ENCODE results near the gene GPR3.

DNA sequence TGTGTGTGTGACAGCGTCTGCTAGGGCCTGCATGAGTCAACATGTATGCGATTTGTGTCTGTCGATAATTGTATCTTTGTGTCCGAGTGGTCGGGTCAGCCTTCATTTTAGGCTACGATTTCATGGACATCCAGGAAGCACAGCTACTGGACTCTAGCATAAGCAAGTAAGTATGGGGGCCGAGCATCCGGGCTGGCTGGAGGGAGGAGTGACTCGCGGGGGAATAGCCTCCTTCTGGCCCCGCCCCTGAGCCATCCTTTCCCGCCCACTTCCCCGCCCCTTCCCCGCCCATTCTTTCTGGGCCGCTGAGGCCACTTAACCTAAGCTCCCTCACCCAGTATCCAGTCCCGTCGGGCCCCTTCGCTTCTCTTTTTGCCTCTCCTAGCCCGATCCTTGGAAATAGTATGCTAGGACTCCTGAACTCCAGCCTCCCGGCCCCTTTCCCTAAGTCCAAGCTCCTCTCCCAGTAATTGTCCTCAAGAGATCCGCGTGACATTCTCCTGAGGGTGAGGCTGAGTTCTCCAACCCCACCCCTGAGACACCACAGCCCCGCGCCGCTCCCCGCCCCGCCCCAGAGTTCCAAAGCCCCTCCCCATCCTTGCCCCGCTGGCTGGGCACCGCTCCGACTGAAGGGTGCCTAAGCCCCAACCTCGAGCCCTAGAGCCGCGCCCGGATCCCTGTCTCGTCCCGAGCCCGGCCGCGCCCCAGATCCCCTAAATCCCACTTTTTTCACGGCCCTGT lies 26.9 kb upstream of the GPR3 start:
- peak; percentile 33; the same call in 1 of the 2 replicates for TF ChIP-seq POLR2A (IDR thresholded peaks at IDR 0.05; ENCODE audit: low read depth, low read length)
- TF ChIP-seq POLR2AphosphoS5 (IDR thresholded peaks at IDR 0.05; ENCODE audit: low read depth, low read length) = no peak
- no peak for TF ChIP-seq TAF1 (IDR thresholded peaks at IDR 0.05; ENCODE audit: low read depth, low read length)
- TF ChIP-seq SPI1 (IDR thresholded peaks at IDR 0.05; ENCODE audit: low read depth, low read length) = no peak
- no peak for TF ChIP-seq PAX5 (IDR thresholded peaks at IDR 0.05; ENCODE audit: insufficient read depth, low read length, severe bottlenecking)
- no peak for TF ChIP-seq POU2F2 (IDR thresholded peaks at IDR 0.05; ENCODE audit: low read depth, low read length)
